Measurements from ENCODE around the gene PMPCA. TPM values are rescaled to one million over a fixed set of nuclear protein-coding genes. Genes with fewer than 3 reads are reported as not detected.
A peak's percentile ranks its signal among the peaks of the same experiment; 100 is the strongest.

PMPCA gene
- polyA plus RNA-seq, 1 of the 3 experiments (the other 2 are of a cell fraction), result 125 TPM

DNA sequence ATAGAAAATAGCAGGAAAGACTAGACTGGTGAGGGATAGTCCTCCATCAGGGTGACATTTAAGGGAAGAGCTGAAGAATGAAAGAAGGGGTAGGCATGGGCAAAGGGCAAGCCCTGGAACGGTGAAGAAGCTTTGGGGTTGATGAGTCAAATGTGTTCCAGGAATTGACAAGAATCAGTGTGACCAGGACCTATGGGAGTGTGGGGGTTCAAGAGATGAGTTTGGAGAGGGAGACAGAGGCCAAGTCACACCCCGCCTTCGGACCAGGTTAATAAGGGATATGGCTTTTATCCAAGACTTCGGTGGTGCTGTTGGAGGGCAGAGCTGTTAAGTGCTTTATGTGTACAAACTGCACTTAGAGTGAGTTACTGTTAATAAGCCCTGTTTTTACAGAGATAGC lies 920 bp downstream of the PMPCA start:
- Histone ChIP-seq H3K4me3 (ENCODE audit: low read depth in 2 of 2, low read length in 1 of 2) (peak overlapping the region; percentile 92 to 98), H3K9me2 (no peaks in the 10 kb centered on the region), H3F3A (replicated peaks; ENCODE audit: insufficient read depth) (peaks cover 3% of the 10 kb centered on the region), H3K36me3 (replicated peaks in 1 of 2; ENCODE audit: control insufficient read depth in 1 of 2, insufficient read depth in 2 of 2, low read length in 1 of 2) (peaks cover 32 to 52% of the 10 kb centered on the region in 2 experiments), H3K27ac (ENCODE audit: low read depth in 2 of 2, low read length in 1 of 2) (no peak overlapping the region), H3K27me3 (ENCODE audit: insufficient read depth) (no peaks in the 10 kb centered on the region), H3K9ac (peak overlapping the region; percentile 88), H2AFZ (ENCODE audit: low read depth) (no peak overlapping the region), H4K20me1 (ENCODE audit: insufficient read depth) (peaks cover 7% of the 10 kb centered on the region), H3K4me2 (peak overlapping the region; percentile 96), H3K4me1 (ENCODE audit: control insufficient read depth in 1 of 2, insufficient read depth in 2 of 2, low read depth in 1 of 2, low read length in 1 of 2) (peaks cover 16 to 24% of the 10 kb centered on the region in 2 experiments), H3K79me2 (ENCODE audit: insufficient read depth) (peaks cover 71% of the 10 kb centered on the region), H3K9me3 (no peaks in the 10 kb centered on the region)
- POLR2A ChIA-PET, result no interaction called here
- DNase-seq, result no peak
- CTCF ChIA-PET, result interaction anchor here (0.6 to 2.2 kb wide), 3 partner anchors 29 to 48 kb away, joined by 3 to 6 read pairs (median 5); no protein-coding TSS in a partner anchor
- TF ChIP-seq JUND (IDR thresholded peaks at IDR 0.05) (no peak), RXRA (IDR thresholded peaks at IDR 0.05; ENCODE audit: borderline replicate concordance, low read depth) (no peak), TEAD4 (IDR thresholded peaks at IDR 0.05; ENCODE audit: borderline replicate concordance, insufficient read depth) (no peak), SMC3 (IDR thresholded peaks at IDR 0.05; ENCODE audit: low read depth, low read length) (no peak), SIN3A (IDR thresholded peaks at IDR 0.05; ENCODE audit: borderline replicate concordance, low read depth, low read length) (no peak), TCF12 (IDR thresholded peaks at IDR 0.05) (no peak), FOXM1 (IDR thresholded peaks at IDR 0.05; ENCODE audit: low read depth) (no peak), ELF1 (IDR thresholded peaks at IDR 0.05) (no peak), EP300 (IDR thresholded peaks at IDR 0.05; ENCODE audit: borderline replicate concordance in 1 of 2, low read depth in 1 of 2, low read length in 1 of 2) (no peak), FOSL2 (IDR thresholded peaks at IDR 0.05; ENCODE audit: borderline replicate concordance, low read depth) (no peak)
- TF ChIP-seq, protein P1, sequence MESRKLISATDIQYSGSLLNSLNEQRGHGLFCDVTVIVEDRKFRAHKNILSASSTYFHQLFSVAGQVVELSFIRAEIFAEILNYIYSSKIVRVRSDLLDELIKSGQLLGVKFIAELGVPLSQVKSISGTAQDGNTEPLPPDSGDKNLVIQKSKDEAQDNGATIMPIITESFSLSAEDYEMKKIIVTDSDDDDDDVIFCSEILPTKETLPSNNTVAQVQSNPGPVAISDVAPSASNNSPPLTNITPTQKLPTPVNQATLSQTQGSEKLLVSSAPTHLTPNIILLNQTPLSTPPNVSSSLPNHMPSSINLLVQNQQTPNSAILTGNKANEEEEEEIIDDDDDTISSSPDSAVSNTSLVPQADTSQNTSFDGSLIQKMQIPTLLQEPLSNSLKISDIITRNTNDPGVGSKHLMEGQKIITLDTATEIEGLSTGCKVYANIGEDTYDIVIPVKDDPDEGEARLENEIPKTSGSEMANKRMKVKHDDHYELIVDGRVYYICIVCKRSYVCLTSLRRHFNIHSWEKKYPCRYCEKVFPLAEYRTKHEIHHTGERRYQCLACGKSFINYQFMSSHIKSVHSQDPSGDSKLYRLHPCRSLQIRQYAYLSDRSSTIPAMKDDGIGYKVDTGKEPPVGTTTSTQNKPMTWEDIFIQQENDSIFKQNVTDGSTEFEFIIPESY (IDR thresholded peaks at IDR 0.05; ENCODE audit: borderline replicate concordance, low read depth), result no peak
- TF ChIP-seq, protein P2, sequence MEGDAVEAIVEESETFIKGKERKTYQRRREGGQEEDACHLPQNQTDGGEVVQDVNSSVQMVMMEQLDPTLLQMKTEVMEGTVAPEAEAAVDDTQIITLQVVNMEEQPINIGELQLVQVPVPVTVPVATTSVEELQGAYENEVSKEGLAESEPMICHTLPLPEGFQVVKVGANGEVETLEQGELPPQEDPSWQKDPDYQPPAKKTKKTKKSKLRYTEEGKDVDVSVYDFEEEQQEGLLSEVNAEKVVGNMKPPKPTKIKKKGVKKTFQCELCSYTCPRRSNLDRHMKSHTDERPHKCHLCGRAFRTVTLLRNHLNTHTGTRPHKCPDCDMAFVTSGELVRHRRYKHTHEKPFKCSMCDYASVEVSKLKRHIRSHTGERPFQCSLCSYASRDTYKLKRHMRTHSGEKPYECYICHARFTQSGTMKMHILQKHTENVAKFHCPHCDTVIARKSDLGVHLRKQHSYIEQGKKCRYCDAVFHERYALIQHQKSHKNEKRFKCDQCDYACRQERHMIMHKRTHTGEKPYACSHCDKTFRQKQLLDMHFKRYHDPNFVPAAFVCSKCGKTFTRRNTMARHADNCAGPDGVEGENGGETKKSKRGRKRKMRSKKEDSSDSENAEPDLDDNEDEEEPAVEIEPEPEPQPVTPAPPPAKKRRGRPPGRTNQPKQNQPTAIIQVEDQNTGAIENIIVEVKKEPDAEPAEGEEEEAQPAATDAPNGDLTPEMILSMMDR (IDR thresholded peaks at IDR 0.05), result no peak
- TF ChIP-seq, protein P3, sequence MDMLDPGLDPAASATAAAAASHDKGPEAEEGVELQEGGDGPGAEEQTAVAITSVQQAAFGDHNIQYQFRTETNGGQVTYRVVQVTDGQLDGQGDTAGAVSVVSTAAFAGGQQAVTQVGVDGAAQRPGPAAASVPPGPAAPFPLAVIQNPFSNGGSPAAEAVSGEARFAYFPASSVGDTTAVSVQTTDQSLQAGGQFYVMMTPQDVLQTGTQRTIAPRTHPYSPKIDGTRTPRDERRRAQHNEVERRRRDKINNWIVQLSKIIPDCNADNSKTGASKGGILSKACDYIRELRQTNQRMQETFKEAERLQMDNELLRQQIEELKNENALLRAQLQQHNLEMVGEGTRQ (IDR thresholded peaks at IDR 0.05; ENCODE audit: borderline replicate concordance, low read depth, low read length), result no peak
- WGBS (ENCODE audit: low lambda C conversion rate), result 26% methylated on average over 4 of the region's 4 CpGs

DNA sequence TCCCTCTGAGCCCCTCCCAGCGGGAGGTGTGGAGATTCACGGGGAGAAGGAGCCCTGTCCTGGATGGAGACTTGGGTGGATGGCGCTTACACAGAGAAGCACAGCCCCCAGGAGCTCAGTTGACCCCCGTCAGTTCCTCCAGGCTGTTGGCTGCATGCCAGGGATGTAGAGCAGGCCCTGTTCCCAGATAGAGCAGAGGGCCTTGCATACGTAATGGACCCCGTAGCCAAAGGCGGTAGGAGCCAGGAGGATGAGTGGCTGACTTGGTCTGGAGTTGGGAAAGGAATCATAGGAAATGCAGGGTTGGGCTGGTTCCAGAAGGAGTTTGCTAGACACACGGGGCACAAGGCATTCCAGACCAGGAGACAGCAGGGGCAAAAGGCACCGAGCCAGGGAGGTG lies 2.5 kb downstream of the PMPCA start:
- H3K4me1 ChIP-seq (ENCODE audit: control insufficient read depth in 1 of 2, insufficient read depth in 2 of 2, low read depth in 1 of 2, low read length in 1 of 2), result peaks cover 16 to 24% of the 10 kb centered on the region in 2 experiments
- H3K4me3 ChIP-seq (ENCODE audit: low read depth in 2 of 2, low read length in 1 of 2), result no peak overlapping the region
- H3K9me3 ChIP-seq, result no peaks in the 10 kb centered on the region
- no peaks in the 10 kb centered on the region for H3F3A ChIP-seq (replicated peaks; ENCODE audit: insufficient read depth)
- no peak for DNase-seq
- no peak overlapping the region for H3K9ac ChIP-seq
- TF ChIP-seq EP300 (IDR thresholded peaks at IDR 0.05; ENCODE audit: borderline replicate concordance in 1 of 2, low read depth in 1 of 2, low read length in 1 of 2) (no peak), NFIC (IDR thresholded peaks at IDR 0.05; ENCODE audit: borderline replicate concordance) (no peak), FOXM1 (IDR thresholded peaks at IDR 0.05; ENCODE audit: low read depth) (no peak), YY1 (IDR thresholded peaks at IDR 0.05; ENCODE audit: low read depth) (no peak), ELF1 (IDR thresholded peaks at IDR 0.05) (no peak), RXRA (IDR thresholded peaks at IDR 0.05; ENCODE audit: borderline replicate concordance, low read depth) (no peak), RAD21 (IDR thresholded peaks at IDR 0.05; ENCODE audit: low read length) (no peak), GABPA (IDR thresholded peaks at IDR 0.05; ENCODE audit: low read depth) (no peak), MEF2A (IDR thresholded peaks at IDR 0.05; ENCODE audit: borderline replicate concordance, low read depth) (no peak)
- TF ChIP-seq, protein P1 (IDR thresholded peaks at IDR 0.05; ENCODE audit: borderline replicate concordance, low read depth), result no peak
- TF ChIP-seq, protein P4, sequence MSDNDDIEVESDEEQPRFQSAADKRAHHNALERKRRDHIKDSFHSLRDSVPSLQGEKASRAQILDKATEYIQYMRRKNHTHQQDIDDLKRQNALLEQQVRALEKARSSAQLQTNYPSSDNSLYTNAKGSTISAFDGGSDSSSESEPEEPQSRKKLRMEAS (IDR thresholded peaks at IDR 0.05; ENCODE audit: low read depth), result no peak
- TF ChIP-seq, protein P5, sequence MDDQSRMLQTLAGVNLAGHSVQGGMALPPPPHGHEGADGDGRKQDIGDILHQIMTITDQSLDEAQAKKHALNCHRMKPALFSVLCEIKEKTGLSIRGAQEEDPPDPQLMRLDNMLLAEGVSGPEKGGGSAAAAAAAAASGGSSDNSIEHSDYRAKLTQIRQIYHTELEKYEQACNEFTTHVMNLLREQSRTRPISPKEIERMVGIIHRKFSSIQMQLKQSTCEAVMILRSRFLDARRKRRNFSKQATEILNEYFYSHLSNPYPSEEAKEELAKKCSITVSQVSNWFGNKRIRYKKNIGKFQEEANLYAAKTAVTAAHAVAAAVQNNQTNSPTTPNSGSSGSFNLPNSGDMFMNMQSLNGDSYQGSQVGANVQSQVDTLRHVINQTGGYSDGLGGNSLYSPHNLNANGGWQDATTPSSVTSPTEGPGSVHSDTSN (IDR thresholded peaks at IDR 0.05), result no peak
- no peak overlapping the region for H3K4me2 ChIP-seq
- peaks cover 33 to 53% of the 10 kb centered on the region in 2 experiments for H3K36me3 ChIP-seq (replicated peaks in 1 of 2; ENCODE audit: control insufficient read depth in 1 of 2, insufficient read depth in 2 of 2, low read length in 1 of 2)
- H3K9me2 ChIP-seq, result no peaks in the 10 kb centered on the region
- 91% methylated on average over 7 of the region's 9 CpGs for WGBS (ENCODE audit: low lambda C conversion rate)
- no peaks in the 10 kb centered on the region for H3K27me3 ChIP-seq (ENCODE audit: insufficient read depth)
- peaks cover 71% of the 10 kb centered on the region for H3K79me2 ChIP-seq (ENCODE audit: insufficient read depth)
- POLR2A ChIA-PET, result no interaction called here
- H3K27ac ChIP-seq (ENCODE audit: low read depth in 2 of 2, low read length in 1 of 2), result no peak overlapping the region
- no peak overlapping the region for H2AFZ ChIP-seq (ENCODE audit: low read depth)
- CTCF ChIA-PET, result interaction anchor here (1.0 to 1.5 kb wide), 2 partner anchors 26 to 100 kb away, joined by 4 to 6 read pairs; no protein-coding TSS in a partner anchor
- peaks cover 7% of the 10 kb centered on the region for H4K20me1 ChIP-seq (ENCODE audit: insufficient read depth)

Data from SK-N-SH (cell line).